Measurements from ENCODE around the gene TNF.

- TF ChIP-seq POLR2A (IDR thresholded peaks at IDR 0.05; ENCODE audit: low read length) (no peak), GATA1 (IDR thresholded peaks at IDR 0.05; ENCODE audit: low read depth, low read length) (no peak)
Observed at GRCh38 chr6:31558318-31558625, 17.1 kb upstream of the TNF start.

All from erythroblast (primary cell).